Motor neuron (in vitro differentiated cells): ENCODE measurements around the gene PEAK1. TPM values are rescaled to one million over a fixed set of nuclear protein-coding genes. Genes with fewer than 3 reads are reported as not detected.
"Not testable (repeated sequence)": the region's sequence is repeated elsewhere in the genome, so short reads cannot be mapped to it uniquely, and the experiment has no call there.

Experiments used
- ATAC-seq, 8 experiments: fragments of 200-7000 bp; cut with Tn5 transposase; replicated peaks in 6 of 8; 2 replicates each; pipeline ENCODE4 v1.8.0; 2021; ENCODE audit warnings: mild to moderate bottlenecking in 8 of 8, moderate library complexity in 8 of 8
- H3K27ac ChIP-seq, 2 donors: fragments of 250-450 bp; sonication (Bioruptor Pico); 2 replicates each; pipeline ENCODE4 v1.9.0; 2021; ENCODE audit warnings: antibody characterized with exemption in 2 of 2, mild to moderate bottlenecking in 2 of 2, moderate library complexity in 1 of 2
- H3K4me1 ChIP-seq, 2 donors: fragments of 250-450 bp; sonication (Bioruptor Pico); replicated peaks in 1 of 2; 2 replicates each; pipeline ENCODE4 v1.6.1; 2021; ENCODE audit warnings: antibody characterized with exemption in 2 of 2, mild to moderate bottlenecking in 2 of 2, moderate library complexity in 1 of 2
- H3K4me3 ChIP-seq, 5 donors: fragments of 250-450 bp; sonication (Bioruptor Pico); 2 replicates each; pipeline ENCODE4 v1.9.0; 2021; ENCODE audit warnings: antibody characterized with exemption in 5 of 5, mild to moderate bottlenecking in 5 of 5, moderate library complexity in 4 of 5
- WGBS, 10 experiments: fragments of 450-650 bp; shearing (Covaris generic); methylation state at CpG; one replicate each; pipeline ENCODE4 v1.0.0; 2022; 5-methylcytosine and 5-hydroxymethylcytosine counted together
- in situ Hi-C, 9 experiments: fragments of 400-800 bp; cut with MboI; loops; one replicate each; pipeline ENCODE4 v1.15.0; 2021; ENCODE audit warnings: low sequenced_read_pairs in 9 of 9, low pct_unique_long_range_greater_than_20kb in 2 of 9; ENCODE audit not compliant: unreplicated experiment in 9 of 9
- total RNA-seq, 8 experiments: library from RNA; unstranded; fragments of 300-600 nt; gene quantifications; 2 replicates each; pipeline versions ENCODE4 v1.2.3 to v1.2.4, GENCODE V29; 2022

Gene PEAK1
- total RNA-seq, 8 experiments from 2014 or later, result 8.9 to 87.5 (median 12.2) TPM

GRCh38 chr15:77418391-77418965 is 1.4 kb downstream of the PEAK1 start:
- 0 to 40% (median 14%) methylated on average over 1 to 8 of the region's 8 CpGs for WGBS, 10 experiments
- peaks cover 6 to 20% of the 10 kb centered on the region in 2 donors for H3K4me1 ChIP-seq
- no peak for ATAC-seq
- H3K4me3 ChIP-seq, result peak overlapping the region; percentile 87 to 92 (median 91)
- in situ Hi-C loops, result no loop called here
- no peak overlapping the region for H3K27ac ChIP-seq

GRCh38 chr15:77417602-77418001 is 2.3 kb downstream of the PEAK1 start:
- Histone ChIP-seq H3K27ac (no peak overlapping the region), H3K4me3 (no peak overlapping the region), H3K4me1 (peaks cover 6 to 18% of the 10 kb centered on the region in 2 donors)
- WGBS, 10 experiments, result 0 to 100% (median 78%) methylated on average over 1 to 3 of the region's 3 CpGs
- in situ Hi-C loops, result no loop called here
- no peak for ATAC-seq

GRCh38 chr15:77416954-77417353 is 3.0 kb downstream of the PEAK1 start:
- in situ Hi-C loops, result no loop called here
- H3K4me3 ChIP-seq, result no peak overlapping the region
- 60 to 88% (median 80%) methylated on average over 1 of the region's 1 CpG; no CpG with 5 or more reads in 5 of the 10 experiments for WGBS, 10 experiments
- H3K27ac ChIP-seq, result no peak overlapping the region
- peaks cover 4 to 12% of the 10 kb centered on the region in 2 donors for H3K4me1 ChIP-seq
- no peak for ATAC-seq

- no peak overlapping the region for H3K27ac ChIP-seq
- in situ Hi-C loops, result no loop called here
- no peak for ATAC-seq
- WGBS, 10 experiments, result 29 to 100% (median 83%) methylated on average over 1 to 2 of the region's 2 CpGs; no CpG with 5 or more reads in 1 of the 10 experiments
- H3K4me1 ChIP-seq, result peaks cover 0 to 7% of the 10 kb centered on the region in 2 donors
- no peak overlapping the region for H3K4me3 ChIP-seq
These were observed 3.8 kb downstream of the PEAK1 start for GRCh38 chr15:77416148-77416455.

- peaks cover 0 to 7% of the 10 kb centered on the region in 2 donors for H3K4me1 ChIP-seq
- ATAC-seq, result no peak
- H3K27ac ChIP-seq, result no peak overlapping the region
- H3K4me3 ChIP-seq, result no peak overlapping the region
- in situ Hi-C loops, result no loop called here
- 84 to 100% (median 95%) methylated on average over 1 to 4 of the region's 4 CpGs for WGBS, 10 experiments
These were observed 4.3 kb downstream of the PEAK1 start for GRCh38 chr15:77415450-77416147.

- in situ Hi-C loops, result no loop called here
- Histone ChIP-seq H3K27ac (no peak overlapping the region), H3K4me1 (peaks cover 0 to 7% of the 10 kb centered on the region in 2 donors), H3K4me3 (no peak overlapping the region)
- WGBS, 10 experiments, result 67 to 100% (median 94%) methylated on average over 1 to 2 of the region's 2 CpGs; no CpG with 5 or more reads in 2 of the 10 experiments
- no peak for ATAC-seq
These were observed 5.0 kb downstream of the PEAK1 start for GRCh38 chr15:77414789-77415442.

GRCh38 chr15:77413699-77414349 is 6.1 kb downstream of the PEAK1 start:
- no peak for ATAC-seq
- Histone ChIP-seq H3K4me3 (no peak overlapping the region), H3K4me1 (peaks cover 0 to 7% of the 10 kb centered on the region in 2 donors), H3K27ac (no peak overlapping the region)
- WGBS, 10 experiments, result 55 to 100% (median 94%) methylated on average over 1 to 4 of the region's 4 CpGs
- in situ Hi-C loops, result no loop called here

GRCh38 chr15:77412972-77413698 is 6.8 kb downstream of the PEAK1 start:
- no peak overlapping the region for H3K4me3 ChIP-seq
- H3K4me1 ChIP-seq, result peaks cover 0 to 1% of the 10 kb centered on the region in 2 donors
- no peak overlapping the region for H3K27ac ChIP-seq
- no peak for ATAC-seq
- in situ Hi-C loops, result no loop called here
- WGBS, 10 experiments, result 56 to 100% (median 91%) methylated on average over 1 to 2 of the region's 2 CpGs; no CpG with 5 or more reads in 4 of the 10 experiments

- WGBS, 10 experiments, result 94 to 100% (median 100%) methylated on average over 1 to 3 of the region's 3 CpGs; no CpG with 5 or more reads in 1 of the 10 experiments
These were observed 8.3 kb downstream of the PEAK1 start for GRCh38 chr15:77411619-77411976.

GRCh38 chr15:77410701-77411618 is 8.9 kb downstream of the PEAK1 start:
- 62 to 100% (median 69%) methylated on average over 2 to 7 of the region's 7 CpGs for WGBS, 10 experiments
- ATAC-seq, result peak in 1 of 8 experiments; percentile 39
- Histone ChIP-seq H3K4me1 (no peaks in the 10 kb centered on the region), H3K27ac (no peak overlapping the region), H3K4me3 (no peak overlapping the region)
- in situ Hi-C loops, result no loop called here

More at GRCh38 chr15:77411619-77411976, 8.3 kb downstream of the PEAK1 start:
- in situ Hi-C loops, result no loop called here
- ATAC-seq, result no peak
- no peak overlapping the region for H3K4me3 ChIP-seq
- no peaks in the 10 kb centered on the region for H3K4me1 ChIP-seq
- no peak overlapping the region for H3K27ac ChIP-seq

GRCh38 chr15:77410157-77410500 is 9.8 kb downstream of the PEAK1 start:
- in situ Hi-C loops, H3K4me1 ChIP-seq, ATAC-seq, H3K27ac ChIP-seq, H3K4me3 ChIP-seq: not testable (repeated sequence)
- WGBS, 10 experiments, result 77 to 100% (median 96%) methylated on average over 1 to 7 of the region's 7 CpGs; no CpG with 5 or more reads in 4 of the 10 experiments
